H7 (cell line): ENCODE data around the gene FAM222A. TPM values are rescaled to one million over a fixed set of nuclear protein-coding genes. Genes with fewer than 3 reads are reported as not detected.

ENCODE experiments used
- DNase-seq: peaks from one replicate; pipeline ENCODE4 v3.0.0; 2012
- H3K27me3 ChIP-seq: 2 replicates; pipeline ENCODE4 v1.6.0; 2011; ENCODE audit warnings: mild to moderate bottlenecking, low read length; ENCODE audit not compliant: control insufficient read depth, insufficient read depth
- H3K36me3 ChIP-seq: replicated peaks from 2 replicates; pipeline ENCODE4 v1.5.1; 2011; ENCODE audit warnings: low read length; ENCODE audit not compliant: control insufficient read depth, insufficient read depth
- H3K4me3 ChIP-seq: 2 replicates; pipeline ENCODE4 v1.5.1; 2011; ENCODE audit warnings: low read depth, mild to moderate bottlenecking, control low read depth, low read length, moderate library complexity; ENCODE audit not compliant: insufficient read depth
- total RNA-seq: library from RNA; depleted of rRNA; stranded (reverse); fragments of >200 nt; shearing (Covaris generic); gene quantifications from 2 replicates; pipeline ENCODE4 v1.2.3, GENCODE V29; 2014

The FAM222A gene
- total RNA-seq, 1 experiment from 2014 or later, result 3.7 TPM

- Histone ChIP-seq H3K36me3 (no peaks in the 10 kb centered on the region; the same call in none of the 2 replicates), H3K27me3 (no peaks in the 10 kb centered on the region), H3K4me3 (no peak overlapping the region)
- no peak for DNase-seq
Measured at GRCh38 chr12:109783135-109783964, 69.7 kb downstream of the FAM222A start.

GRCh38 chr12:109783965-109784244 is 70.3 kb downstream of the FAM222A start:
- H3K36me3 ChIP-seq, result no peaks in the 10 kb centered on the region; the same call in none of the 2 replicates
- H3K4me3 ChIP-seq, result no peak overlapping the region
- no peak for DNase-seq

GRCh38 chr12:109785854-109786253 is 72.2 kb downstream of the FAM222A start:
- no peaks in the 10 kb centered on the region for H3K27me3 ChIP-seq
- no peaks in the 10 kb centered on the region; the same call in none of the 2 replicates for H3K36me3 ChIP-seq
- H3K4me3 ChIP-seq, result no peak overlapping the region
- no peak for DNase-seq

More at GRCh38 chr12:109783965-109784244, 70.3 kb downstream of the FAM222A start:
- H3K27me3 ChIP-seq, result no peaks in the 10 kb centered on the region

- no peak for DNase-seq
- Histone ChIP-seq H3K4me3 (no peak overlapping the region), H3K27me3 (no peaks in the 10 kb centered on the region)
Measured at GRCh38 chr12:109786799-109787198, 73.2 kb downstream of the FAM222A start.

GRCh38 chr12:109789526-109790048 is 76.0 kb downstream of the FAM222A start:
- Histone ChIP-seq H3K36me3 (no peaks in the 10 kb centered on the region; the same call in 1 of the 2 replicates), H3K4me3 (no peak overlapping the region), H3K27me3 (no peaks in the 10 kb centered on the region)
- peak; percentile 51 for DNase-seq

More at GRCh38 chr12:109786799-109787198, 73.2 kb downstream of the FAM222A start:
- no peaks in the 10 kb centered on the region; the same call in none of the 2 replicates for H3K36me3 ChIP-seq

GRCh38 chr12:109792992-109793391 is 79.4 kb downstream of the FAM222A start:
- Histone ChIP-seq H3K4me3 (no peak overlapping the region), H3K36me3 (no peaks in the 10 kb centered on the region), H3K27me3 (no peaks in the 10 kb centered on the region)
- DNase-seq, result peak; percentile 10

GRCh38 chr12:109793411-109793810 is 79.8 kb downstream of the FAM222A start:
- Histone ChIP-seq H3K36me3 (no peaks in the 10 kb centered on the region), H3K27me3 (no peaks in the 10 kb centered on the region), H3K4me3 (no peak overlapping the region)
- DNase-seq, result peak; percentile 57

GRCh38 chr12:109793826-109794501 is 80.3 kb downstream of the FAM222A start:
- peak; percentile 63 for DNase-seq
- H3K36me3 ChIP-seq, result no peaks in the 10 kb centered on the region
- H3K27me3 ChIP-seq, result no peaks in the 10 kb centered on the region
- no peak overlapping the region for H3K4me3 ChIP-seq

- no peaks in the 10 kb centered on the region for H3K27me3 ChIP-seq
- no peaks in the 10 kb centered on the region for H3K36me3 ChIP-seq
- H3K4me3 ChIP-seq, result no peak overlapping the region
- no peak for DNase-seq
Measured at GRCh38 chr12:109795023-109795422, 81.4 kb downstream of the FAM222A start.

GRCh38 chr12:109796057-109796456 is 82.4 kb downstream of the FAM222A start:
- DNase-seq, result no peak
- Histone ChIP-seq H3K27me3 (no peaks in the 10 kb centered on the region), H3K36me3 (no peaks in the 10 kb centered on the region; the same call in 1 of the 2 replicates), H3K4me3 (no peak overlapping the region)

GRCh38 chr12:109797905-109798669 is 84.5 kb downstream of the FAM222A start:
- DNase-seq, result peak; percentile 78
- H3K36me3 ChIP-seq, result no peaks in the 10 kb centered on the region; the same call in 1 of the 2 replicates

GRCh38 chr12:109798691-109799090 is 85.1 kb downstream of the FAM222A start:
- DNase-seq, result no peak
- Histone ChIP-seq H3K27me3 (no peaks in the 10 kb centered on the region), H3K4me3 (no peak overlapping the region), H3K36me3 (no peaks in the 10 kb centered on the region; the same call in 1 of the 2 replicates)

More at GRCh38 chr12:109797905-109798669, 84.5 kb downstream of the FAM222A start:
- H3K27me3 ChIP-seq, result no peaks in the 10 kb centered on the region
- no peak overlapping the region for H3K4me3 ChIP-seq

- Histone ChIP-seq H3K27me3 (no peaks in the 10 kb centered on the region), H3K36me3 (no peaks in the 10 kb centered on the region; the same call in 1 of the 2 replicates), H3K4me3 (no peak overlapping the region)
- no peak for DNase-seq
Measured at GRCh38 chr12:109800536-109800935, 86.9 kb downstream of the FAM222A start.

- Histone ChIP-seq H3K4me3 (no peak overlapping the region), H3K27me3 (no peaks in the 10 kb centered on the region), H3K36me3 (no peaks in the 10 kb centered on the region; the same call in 1 of the 2 replicates)
- DNase-seq, result no peak
Measured at GRCh38 chr12:109802828-109803227, 89.2 kb downstream of the FAM222A start.
